ENCODE data around the gene FIBCD1. TPM values are rescaled to one million over a fixed set of nuclear protein-coding genes. Genes with fewer than 3 reads are reported as not detected.

The FIBCD1 gene
- polyA plus RNA-seq, 1 donor (not counting 4 experiments of a cell fraction or from before 2014, with no cell fraction given): 0.79 TPM

- Histone ChIP-seq H3K4me2 (ENCODE audit: control insufficient read depth, extremely low read depth, insufficient read depth, low read depth, low read length) (no peak overlapping the region), H4K20me1 (ENCODE audit: control insufficient read depth, extremely low read depth, insufficient read depth, low read length) (peaks cover 3% of the 10 kb centered on the region), H3K4me3 (ENCODE audit: control insufficient read depth in 2 of 3, extremely low read depth in 1 of 3, insufficient read depth in 2 of 3, low read depth in 1 of 3, low read length in 3 of 3) (no peak overlapping the region), H2AFZ (ENCODE audit: control insufficient read depth, low read length) (no peak overlapping the region), H3K9me1 (ENCODE audit: control insufficient read depth, extremely low read depth, insufficient read depth, low read length) (no peaks in the 10 kb centered on the region), H3K79me2 (ENCODE audit: control insufficient read depth, insufficient read depth, low read length) (no peaks in the 10 kb centered on the region), H3K27me3 (ENCODE audit: control insufficient read depth, extremely low read depth, insufficient read depth, low read length) (peaks cover 15% of the 10 kb centered on the region), H3K9me3 (ENCODE audit: control insufficient read depth, low read depth, low read length) (no peaks in the 10 kb centered on the region), H3K36me3 (ENCODE audit: control insufficient read depth in 2 of 2, extremely low read depth in 1 of 2, insufficient read depth in 2 of 2, low read length in 2 of 2) (peaks cover 6 to 14% of the 10 kb centered on the region in 2 experiments), H3K9ac (ENCODE audit: control insufficient read depth, extremely low read depth, insufficient read depth, low read length) (no peak overlapping the region), H3K4me1 (ENCODE audit: control insufficient read depth, extremely low read depth, insufficient read depth, low read length) (no peaks in the 10 kb centered on the region), H3K27ac (ENCODE audit: control insufficient read depth, insufficient read depth, low read length) (no peak overlapping the region)
- DNase-seq (ENCODE audit: low read depth, low spot score) (no peak), FAIRE-seq (no peak)
- dilution Hi-C loops (cut with MboI; ENCODE audit: extremely low pct_ligation_motif_present, low sequenced_read_pairs): no loop called here
- TF ChIP-seq EZH2 (IDR thresholded peaks at IDR 0.05; ENCODE audit: low read length): no peak
- TF ChIP-seq CTCF (optimal IDR thresholded peaks at IDR 0.05 in 1 of 3, IDR thresholded peaks at IDR 0.05 in 1 of 3, conservative IDR thresholded peaks at IDR 0.05 in 1 of 3; ENCODE audit: extremely low read depth in 1 of 3, insufficient read depth in 2 of 3, low read length in 3 of 3): no peak
These were observed 46.4 kb downstream of the FIBCD1 start for GRCh38 chr9:130892477-130893304.

GRCh38 chr9:130891688-130892476 is 47.2 kb downstream of the FIBCD1 start:
- DNase-seq (ENCODE audit: low read depth, low spot score): no peak
- FAIRE-seq: no peak
- Histone ChIP-seq H2AFZ (ENCODE audit: control insufficient read depth, low read length) (no peak overlapping the region), H3K9me1 (ENCODE audit: control insufficient read depth, extremely low read depth, insufficient read depth, low read length) (no peaks in the 10 kb centered on the region), H3K36me3 (ENCODE audit: control insufficient read depth in 2 of 2, extremely low read depth in 1 of 2, insufficient read depth in 2 of 2, low read length in 2 of 2) (peaks cover 11 to 16% of the 10 kb centered on the region in 2 experiments), H3K4me3 (ENCODE audit: control insufficient read depth in 2 of 3, extremely low read depth in 1 of 3, insufficient read depth in 2 of 3, low read depth in 1 of 3, low read length in 3 of 3) (no peak overlapping the region), H3K4me1 (ENCODE audit: control insufficient read depth, extremely low read depth, insufficient read depth, low read length) (no peaks in the 10 kb centered on the region), H4K20me1 (ENCODE audit: control insufficient read depth, extremely low read depth, insufficient read depth, low read length) (no peaks in the 10 kb centered on the region), H3K9me3 (ENCODE audit: control insufficient read depth, low read depth, low read length) (no peaks in the 10 kb centered on the region), H3K79me2 (ENCODE audit: control insufficient read depth, insufficient read depth, low read length) (no peaks in the 10 kb centered on the region), H3K27me3 (ENCODE audit: control insufficient read depth, extremely low read depth, insufficient read depth, low read length) (peaks cover 7% of the 10 kb centered on the region), H3K27ac (ENCODE audit: control insufficient read depth, insufficient read depth, low read length) (no peak overlapping the region), H3K9ac (ENCODE audit: control insufficient read depth, extremely low read depth, insufficient read depth, low read length) (no peak overlapping the region), H3K4me2 (ENCODE audit: control insufficient read depth, extremely low read depth, insufficient read depth, low read depth, low read length) (no peak overlapping the region)
- no peak for TF ChIP-seq EZH2 (IDR thresholded peaks at IDR 0.05; ENCODE audit: low read length)
- dilution Hi-C loops (cut with MboI; ENCODE audit: extremely low pct_ligation_motif_present, low sequenced_read_pairs): no loop called here

Data from keratinocyte (primary cell).